Activated CD4-positive, alpha-beta T cell treated with anti-CD3 and anti-CD28 coated beads for 4 hours (primary cell): ENCODE results near the gene CTU2.

Experiments used
- DNase-seq, 2 donors: peaks; one replicate each; pipeline ENCODE4 v3.0.0-alpha.2; 2020

CTU2 gene

DNA sequence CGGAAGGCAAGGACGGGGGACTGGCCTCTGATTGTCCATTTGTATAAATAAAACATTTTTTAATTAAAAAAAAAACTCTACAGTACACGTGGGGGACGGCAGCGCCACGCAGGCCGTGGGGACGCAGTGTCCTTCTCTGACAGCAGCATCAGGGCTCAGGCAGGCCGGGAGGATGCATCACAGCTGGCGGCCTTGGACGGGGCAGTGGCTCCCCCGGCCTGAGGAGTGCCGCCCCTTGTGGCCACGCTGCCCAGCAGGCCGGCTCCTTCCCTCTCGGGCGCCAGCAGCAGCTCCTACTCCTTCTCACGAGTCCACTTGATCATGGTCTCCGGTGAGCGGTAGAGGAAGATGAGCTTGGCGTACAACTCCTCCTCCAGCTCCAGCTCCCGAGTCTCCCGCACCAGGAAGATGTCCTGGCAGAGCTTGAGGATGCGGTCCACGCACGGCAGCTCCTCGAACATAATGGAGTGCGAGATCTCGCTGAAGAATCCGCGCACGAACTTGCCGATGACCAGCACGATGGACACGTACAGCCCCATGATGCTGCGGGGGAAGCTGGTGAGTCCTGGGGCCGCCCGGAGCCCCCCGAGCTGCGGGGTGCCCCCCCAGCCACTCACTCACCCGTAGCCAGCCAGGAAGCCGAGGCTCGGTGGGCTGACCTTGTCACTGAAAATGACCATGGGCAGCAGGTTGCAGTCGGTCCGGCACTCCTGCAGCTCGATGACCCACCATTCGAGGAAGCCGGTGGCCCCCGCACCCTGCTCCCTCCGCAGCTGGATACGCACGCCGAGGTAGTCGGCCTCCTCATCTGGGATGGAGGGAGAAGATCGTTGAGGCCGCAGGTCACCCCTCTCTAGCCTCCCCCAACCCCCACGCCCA, 9.2 kb downstream of the CTU2 start:
- DNase-seq: no peak

DNA sequence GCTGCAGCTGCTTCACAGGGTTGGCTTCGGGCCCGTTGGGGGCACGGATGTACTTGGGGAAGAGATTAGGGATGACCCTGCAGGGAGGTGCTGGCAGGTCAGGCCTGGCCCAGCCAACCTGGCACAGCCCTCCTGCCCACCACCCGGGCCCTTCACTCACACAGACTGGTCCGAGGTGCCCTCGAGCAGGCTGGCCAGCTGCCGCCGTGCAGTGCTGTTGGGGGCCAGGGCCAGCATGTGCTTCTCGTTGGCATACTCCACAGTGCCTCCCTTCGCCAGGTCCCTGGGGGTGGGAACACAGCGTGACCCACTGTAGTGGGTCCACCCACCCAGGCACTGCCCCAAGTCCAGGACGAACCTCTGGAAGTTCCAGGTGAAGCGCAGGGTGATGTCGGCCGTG, 9.9 kb downstream of the CTU2 start:
- DNase-seq: no peak

DNA sequence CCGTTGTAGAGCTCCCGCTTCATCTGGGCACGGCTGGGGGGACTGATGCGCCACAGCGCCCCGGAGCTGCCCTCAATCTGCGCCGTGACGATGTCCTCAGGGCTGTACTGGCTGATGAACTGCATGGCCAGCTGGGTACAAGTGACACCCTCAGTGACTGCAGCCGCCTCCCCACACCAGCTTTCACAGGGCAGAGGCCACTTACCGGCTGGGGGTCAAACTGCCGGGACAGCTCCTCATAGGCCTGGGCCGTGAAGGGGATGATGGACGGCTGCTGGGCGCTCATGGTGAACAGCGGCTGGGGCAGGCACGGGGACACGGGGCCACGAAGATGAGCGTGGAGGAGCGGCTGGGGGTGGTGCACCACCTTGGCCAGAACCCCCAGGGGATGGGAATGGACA, 10.3 kb downstream of the CTU2 start:
- DNase-seq: no peak

DNA sequence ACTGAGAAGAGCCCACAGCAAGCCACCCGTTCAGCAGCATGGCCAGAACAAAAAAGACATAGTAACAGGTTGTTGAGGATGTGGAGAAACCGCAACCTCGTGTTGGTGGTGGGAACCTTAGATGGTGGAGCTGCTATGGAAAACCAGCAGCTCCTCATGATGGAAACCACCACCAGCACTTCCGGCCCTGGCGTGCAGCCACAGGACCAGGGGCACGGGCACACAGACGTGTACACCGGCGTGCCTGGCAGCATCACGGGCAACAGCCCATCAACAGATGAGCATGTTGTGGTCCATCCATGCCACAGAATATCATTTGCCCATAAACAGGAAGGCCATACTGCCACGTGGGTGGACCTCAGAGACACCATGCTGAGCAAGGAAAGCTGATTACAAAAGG, 11.9 kb downstream of the CTU2 start:
- no peak for DNase-seq

DNA sequence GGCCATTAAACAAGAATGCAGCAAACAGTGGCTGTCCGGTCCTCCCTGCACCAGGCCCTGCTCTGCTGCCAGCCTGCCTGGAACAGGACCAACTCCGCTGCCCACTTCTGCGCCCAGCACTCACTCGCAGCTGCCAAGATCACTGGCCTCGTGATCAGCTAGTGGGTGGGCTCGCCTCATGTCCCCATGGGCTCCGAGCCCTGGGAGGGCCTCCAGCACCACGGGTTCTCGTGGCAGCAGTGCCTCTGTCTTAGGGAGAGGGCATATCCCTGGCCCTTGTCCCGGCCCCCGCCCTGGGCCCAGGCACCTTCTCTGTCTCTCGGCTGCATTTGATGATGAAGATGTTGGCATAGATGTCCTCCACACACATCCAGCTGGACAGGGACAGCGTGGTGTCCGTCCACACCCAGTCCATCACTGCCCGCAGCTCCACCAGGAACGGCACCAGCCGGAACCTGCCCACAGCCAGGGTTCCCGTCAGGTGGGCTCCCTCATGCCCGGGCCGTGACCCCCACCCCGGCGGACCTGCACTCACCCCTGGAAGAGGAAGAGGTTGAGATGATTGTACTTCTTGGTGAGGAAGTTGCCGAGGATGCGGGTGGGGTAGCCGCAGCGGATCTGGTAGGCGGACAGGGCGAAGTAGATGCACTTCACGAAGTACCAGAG, 13.1 kb downstream of the CTU2 start:
- DNase-seq: no peak

DNA sequence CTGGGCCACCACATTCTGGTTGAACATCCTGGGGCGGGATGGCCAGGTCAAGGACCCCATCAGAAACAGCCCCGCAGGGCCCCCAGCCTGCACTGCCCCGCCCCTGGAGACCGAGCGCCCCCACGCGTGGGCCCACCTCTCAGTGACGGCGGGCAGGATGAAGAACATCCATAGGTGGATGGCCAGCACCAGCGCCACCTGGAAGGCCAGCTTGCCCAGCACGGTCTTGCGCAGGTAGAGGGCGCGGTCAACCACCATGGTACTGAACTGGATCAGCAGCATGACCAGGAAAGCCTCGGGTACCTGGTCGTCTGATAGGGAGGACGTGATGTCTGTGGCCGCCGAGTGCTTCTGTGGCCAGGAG, 13.6 kb downstream of the CTU2 start:
- DNase-seq: no peak

DNA sequence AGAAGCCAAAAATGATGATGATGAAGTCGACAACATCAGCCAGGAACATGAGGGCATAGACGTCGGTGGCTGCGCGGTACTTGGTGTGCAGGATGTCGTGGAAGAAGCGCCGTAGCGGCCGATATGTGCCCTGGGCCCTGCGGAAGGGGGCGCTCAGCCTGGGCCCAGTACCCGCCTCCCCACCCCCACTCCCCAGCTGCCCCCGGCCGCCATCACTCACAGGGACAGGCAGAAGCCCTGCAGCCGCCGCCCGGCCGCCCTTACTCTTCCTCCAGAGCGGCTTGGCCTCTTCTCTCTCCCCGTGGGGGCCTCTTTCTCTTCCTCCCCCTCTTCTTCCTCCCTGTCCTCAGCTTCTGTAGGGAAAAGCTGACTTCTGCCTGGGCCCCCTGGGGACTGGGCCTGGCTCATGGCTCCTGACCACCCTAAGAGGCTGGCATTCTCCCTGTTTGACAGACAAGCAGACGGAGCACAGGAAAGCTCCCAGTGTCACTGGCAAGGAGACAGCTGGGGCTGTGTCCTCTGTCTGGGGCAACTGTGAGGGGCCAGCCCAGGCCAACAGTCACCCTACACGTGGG, 14.2 kb downstream of the CTU2 start:
- DNase-seq: no peak

DNA sequence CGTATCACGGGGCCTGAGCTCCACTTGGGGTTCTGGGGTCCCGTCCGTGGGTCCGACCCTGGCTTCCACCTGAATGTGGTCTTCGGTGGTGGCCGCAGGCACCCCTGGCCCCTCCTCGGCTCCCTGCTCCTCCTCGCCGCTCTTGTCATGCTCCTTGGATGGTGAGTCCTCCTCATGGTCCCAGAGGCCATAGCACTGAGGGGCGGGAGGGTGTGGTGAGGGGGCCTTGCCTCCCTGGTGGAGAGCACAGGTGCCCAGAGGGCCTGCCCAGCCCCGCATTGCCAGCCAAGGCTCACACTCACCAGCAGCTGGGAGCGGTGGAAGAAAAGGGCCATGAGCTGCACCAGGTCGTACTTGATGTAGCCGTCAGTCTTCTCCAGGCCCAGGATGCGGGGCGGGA, 14.9 kb downstream of the CTU2 start:
- no peak for DNase-seq

DNA sequence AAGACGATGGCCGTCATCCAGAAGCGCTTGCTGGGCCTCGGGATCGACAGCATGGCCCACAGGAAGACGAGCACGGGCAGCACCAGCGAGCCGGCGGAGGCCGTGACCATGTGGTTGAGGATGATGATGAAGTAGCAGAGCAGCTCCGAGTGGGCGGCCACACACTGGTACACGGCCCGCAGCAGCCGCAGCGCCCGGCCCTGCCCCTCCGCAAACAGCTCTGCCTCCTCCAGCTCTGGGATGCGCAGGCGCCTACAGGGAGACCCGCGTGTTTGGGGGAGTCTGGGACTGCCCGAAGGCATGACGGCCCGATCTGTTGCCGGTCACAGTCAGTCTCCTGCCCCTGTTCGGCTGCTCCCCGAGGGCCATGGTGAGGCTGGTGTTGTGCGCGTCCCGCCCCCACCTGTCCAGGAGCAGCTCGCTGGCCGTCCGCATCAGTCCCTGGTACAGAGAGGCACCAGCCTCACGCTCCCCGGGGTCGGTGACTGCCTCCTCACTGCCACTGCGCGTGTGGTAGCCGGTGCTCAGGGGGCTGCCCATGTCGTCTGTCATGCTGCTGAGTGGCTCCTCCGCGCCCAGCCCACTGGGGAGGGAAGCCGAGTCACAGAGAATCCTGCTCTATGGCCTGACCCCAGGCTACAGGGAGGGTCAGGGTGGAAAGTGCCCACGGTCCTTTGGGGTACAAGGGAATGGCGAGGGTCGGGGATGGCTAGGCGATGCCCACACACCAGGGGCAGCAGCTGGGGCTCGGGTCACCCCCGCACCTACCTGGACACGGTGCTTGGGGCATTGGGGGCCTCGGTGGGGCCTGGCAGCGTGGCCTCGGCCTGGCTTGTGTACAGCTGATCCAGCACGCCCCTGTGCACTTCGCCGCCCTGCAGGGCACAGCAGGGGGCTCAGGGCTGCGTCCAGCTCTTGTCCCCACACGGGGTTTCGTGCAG, 15.8 kb downstream of the CTU2 start:
- no peak for DNase-seq

DNA sequence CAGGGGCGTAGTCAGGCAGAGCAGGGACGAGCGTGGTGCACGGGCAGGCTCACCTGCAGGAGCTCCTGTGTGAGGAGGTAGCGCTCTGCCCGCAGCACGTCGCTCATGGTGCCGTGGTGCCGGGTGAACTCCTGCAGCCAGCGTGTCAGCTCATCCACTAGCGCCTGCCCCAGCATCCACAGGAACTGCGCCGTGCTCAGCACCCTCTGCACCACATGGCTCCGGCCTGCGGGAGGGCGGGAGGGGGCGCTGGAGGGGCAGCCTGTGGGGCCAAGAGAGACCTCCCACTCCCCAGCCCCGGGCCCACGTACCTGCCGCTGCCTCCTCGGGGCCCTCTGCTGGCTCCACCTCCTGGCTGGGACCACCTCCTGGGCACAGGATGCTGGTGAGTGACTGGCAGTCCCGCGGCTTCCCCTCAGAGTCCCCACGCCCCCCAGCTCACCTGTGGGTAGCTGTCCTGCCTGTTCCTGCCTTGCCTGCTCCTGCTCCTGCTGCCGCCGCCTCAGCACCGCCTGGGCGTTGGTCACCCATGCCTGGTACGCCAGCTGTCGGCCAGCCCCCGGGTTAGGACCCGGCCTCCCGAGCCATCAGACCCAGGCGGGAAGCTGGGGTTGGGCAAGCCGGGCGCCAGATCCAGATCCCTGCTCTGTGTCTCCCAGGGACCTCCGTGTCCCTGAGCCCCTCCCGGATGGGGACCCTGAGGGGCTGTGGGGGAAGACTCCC, 16.6 kb downstream of the CTU2 start:
- DNase-seq: no peak

DNA sequence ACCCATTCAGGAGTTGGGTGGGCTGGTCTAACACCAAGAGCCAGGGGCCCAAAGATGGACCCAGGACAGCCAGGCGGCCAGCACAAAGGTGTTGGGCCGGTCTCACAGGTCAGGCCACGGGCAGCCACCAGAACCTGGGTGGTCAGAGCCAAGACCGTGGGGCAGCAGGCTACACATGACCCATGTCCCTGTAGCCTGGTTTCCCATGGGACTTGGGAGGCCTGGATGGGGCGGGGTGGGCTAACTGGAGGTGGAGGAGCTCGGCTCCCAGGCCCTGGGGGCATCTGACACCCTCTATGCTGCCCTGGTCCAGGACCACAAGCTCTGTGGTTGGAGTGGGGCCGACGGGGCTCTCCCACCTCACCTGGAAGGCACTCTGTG, 17.2 kb downstream of the CTU2 start:
- no peak for DNase-seq

DNA sequence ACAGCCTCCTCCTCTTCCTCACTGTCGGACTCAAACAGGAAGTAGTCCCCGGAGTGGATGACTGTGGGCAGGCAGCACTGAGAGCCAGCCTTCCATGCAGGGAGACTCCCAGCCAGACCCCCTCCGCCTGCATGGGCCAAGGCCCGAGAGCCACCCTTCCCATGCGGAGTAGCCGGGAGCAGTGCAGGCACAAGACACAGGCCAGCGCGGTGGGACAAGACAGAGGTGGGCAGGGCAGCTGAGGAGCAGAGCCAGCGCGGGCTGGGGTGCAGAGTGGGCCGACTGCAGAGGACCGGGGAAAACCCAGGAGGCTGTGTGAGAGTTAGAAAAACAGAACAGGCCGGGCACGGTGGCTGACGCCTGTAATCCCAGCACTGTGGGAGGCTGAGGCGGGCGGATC, 17.6 kb downstream of the CTU2 start:
- no peak for DNase-seq

DNA sequence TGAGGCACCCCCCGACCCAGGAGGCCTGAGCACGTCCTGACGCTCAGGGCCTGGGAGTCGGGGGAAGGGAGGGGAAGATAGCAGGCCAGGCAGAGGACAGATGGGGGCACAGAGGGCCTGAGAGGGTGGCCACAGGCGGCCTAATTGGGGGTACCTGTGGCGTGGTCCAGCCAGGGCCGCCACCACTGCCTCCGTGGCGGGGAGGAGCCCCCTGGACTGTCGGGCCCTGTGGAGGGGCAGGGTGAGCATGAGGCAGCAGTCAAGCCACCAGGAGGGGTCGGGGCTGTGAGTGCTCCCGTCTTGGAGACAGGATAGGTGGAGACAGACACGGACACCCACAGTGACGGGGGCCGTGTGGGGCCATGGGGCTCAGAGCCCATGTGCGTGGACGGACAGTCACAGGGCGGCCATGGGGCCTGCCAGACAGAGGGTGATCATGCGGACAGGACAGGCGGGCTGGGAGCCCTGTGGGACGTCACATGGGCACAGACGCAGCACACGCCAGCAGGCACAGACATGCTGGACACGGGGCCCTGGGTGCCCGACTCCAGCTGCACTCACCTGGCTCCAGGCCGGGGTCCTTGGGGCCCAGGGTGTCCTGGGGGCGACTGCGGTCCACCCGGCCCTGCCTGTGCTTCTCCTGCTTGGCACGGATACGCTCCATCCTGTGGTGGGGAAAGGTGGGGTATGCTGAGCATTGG, 18.7 kb downstream of the CTU2 start:
- DNase-seq: no peak

DNA sequence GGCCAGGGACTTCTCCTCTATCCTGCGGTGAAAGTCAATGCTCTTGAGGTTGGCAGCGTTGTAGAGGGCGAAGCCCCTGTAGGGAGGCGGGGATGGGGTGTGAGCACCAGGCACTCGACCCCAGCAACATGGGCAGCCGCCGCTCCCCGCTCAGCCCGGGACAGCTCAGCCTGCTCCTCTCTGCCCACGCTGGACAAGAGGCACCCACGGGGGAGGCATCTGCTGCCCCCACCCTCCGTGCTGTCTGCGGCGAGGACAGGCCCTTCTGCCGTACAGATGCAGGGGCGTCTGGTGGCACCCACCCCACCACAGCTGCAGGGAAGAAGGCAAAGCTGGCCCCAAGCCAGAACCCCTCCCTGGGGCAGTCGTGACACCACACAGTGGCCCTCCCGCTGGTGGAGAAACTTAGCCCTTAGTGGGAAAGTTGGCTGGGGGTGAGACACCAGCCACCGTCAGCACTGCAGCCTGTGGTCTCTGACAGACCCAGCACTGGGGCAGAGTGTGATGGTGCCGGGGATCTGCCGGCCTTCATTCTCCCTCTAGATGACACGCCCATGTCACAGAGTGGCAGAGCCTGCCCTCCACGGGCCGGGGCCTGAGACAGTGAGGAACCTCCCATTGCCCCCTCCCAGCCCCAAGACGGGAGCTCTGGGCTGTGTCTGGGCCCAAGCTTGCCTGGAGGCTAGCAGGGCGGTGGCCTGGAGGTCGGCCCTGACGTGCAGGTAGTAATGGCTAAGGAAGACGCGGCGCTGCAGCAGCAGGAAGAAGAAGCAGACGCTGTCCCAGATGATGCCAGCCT, 19.5 kb downstream of the CTU2 start:
- DNase-seq: no peak

DNA sequence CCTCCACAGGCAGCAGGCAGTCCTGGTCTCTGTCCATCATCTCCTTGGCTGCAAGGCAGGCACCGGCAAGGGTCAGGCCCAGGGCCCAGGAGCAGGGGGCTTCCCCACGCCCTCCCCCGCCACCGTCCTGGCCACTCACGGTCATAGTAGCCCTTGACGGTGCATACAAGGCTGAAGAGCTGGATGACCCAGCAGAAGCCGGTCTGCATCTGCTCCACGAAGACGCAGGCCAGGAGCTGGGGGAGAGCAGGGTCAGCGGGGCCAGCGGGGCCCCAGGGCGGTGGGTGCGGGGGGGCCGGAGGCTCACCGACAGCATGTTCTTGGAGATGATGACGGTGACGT, 20.1 kb downstream of the CTU2 start:
- no peak for DNase-seq

DNA sequence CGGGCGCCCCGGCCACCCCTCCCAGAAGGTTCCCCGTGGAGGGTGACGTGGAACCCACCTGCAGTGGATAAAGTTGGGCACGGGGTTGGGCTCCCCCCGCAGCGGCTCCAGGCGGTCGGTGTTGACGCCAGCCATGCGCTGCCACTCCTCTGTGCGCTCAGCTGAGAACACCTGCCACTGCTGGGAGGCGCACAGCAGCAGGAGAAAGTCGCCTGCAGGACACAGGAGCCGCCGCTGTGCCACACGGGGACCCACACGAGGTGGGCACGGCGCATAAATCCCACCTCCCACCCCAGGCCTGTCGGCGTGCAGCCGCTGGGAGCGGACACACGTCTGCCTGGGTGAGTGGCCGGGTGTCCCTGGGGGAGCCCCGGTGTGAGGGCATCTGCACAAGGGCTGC, 20.7 kb downstream of the CTU2 start:
- DNase-seq: no peak

DNA sequence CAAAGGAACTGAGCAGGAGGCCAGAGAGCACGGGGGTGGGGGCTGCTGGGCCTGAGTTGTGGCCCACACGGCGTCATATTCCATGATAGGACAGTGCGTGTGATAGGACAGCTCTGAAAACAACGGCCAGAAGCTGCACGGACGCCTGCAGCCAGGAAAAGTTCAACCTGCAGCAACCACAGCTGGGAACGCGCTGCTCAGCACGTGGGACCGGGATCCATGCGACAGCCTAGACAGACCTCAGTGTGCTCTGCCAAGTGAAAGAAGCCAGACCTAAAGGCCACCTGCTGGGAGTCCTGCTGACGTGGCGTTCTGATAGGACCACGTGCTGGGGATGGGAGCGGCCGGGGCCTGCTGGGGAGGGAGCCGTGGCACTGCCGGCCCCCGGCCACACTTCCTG, 21.6 kb downstream of the CTU2 start:
- DNase-seq: no peak

DNA sequence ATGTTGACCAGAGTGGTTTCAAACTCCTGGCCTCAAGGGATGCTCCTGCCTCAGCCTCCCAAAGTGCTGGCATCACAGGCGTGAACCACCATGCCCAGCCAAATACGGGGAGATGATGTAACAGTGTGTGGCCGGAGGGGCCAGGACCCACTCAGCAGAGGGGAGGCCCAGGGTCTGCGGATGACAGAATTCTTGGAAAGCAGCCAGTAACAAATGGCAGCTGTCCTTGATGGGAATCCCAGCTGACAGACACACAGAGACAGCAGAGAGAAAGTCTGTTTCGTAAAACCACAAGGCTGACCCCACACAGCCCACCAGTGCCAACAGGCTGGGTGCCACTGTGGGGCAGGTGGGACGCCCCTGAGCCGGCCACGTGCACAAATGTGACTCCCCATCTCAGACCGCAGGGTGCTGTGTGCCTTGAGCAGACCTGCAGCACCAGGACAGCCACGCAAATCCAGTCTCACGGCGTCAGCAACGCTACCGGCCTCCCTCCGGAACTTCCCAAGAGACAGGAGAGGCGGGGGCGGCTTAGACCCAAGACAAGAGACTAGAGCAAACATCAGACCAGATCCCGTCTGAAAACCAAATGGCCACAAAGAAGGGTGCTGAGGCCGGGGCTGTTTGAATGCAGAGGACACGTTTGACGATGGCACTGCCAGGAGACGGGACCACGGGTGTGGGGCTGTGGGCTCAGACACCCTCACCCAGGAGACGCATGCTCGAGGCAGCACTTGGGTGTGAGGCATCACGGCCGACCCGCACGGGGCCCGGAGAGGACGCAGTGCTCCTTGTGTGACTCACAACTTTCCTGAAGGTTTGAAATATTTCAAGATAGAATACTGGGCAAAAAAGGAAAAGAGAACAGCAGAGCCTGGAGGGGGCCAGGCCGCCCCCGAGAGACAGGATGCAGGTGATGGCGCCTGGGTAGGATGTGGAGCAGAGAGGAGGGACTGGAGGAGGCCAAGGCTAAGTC, 24.6 kb downstream of the CTU2 start:
- DNase-seq: no peak

DNA sequence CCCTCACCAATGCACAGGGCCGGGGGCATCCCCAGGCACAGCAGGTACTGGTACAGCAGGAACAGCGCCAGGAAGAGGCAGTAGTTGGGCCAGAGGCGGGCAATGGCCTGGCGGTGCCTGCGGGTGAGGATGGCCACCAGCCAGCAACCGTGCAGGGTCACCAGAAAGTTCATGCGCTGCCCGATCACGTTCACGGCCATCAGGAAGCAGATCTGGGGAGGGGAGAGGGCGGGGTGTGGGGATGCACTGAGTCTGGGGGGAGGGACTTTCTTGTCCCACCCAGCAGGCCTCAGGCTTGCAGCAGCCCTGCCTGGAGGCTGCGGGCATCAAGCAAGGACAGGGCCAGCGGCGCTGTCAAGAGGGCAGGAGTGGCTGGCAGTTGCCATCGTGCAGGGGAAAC, 25.4 kb downstream of the CTU2 start:
- DNase-seq: no peak
